ENCODE results near the gene PHF13.

The PHF13 gene

DNA sequence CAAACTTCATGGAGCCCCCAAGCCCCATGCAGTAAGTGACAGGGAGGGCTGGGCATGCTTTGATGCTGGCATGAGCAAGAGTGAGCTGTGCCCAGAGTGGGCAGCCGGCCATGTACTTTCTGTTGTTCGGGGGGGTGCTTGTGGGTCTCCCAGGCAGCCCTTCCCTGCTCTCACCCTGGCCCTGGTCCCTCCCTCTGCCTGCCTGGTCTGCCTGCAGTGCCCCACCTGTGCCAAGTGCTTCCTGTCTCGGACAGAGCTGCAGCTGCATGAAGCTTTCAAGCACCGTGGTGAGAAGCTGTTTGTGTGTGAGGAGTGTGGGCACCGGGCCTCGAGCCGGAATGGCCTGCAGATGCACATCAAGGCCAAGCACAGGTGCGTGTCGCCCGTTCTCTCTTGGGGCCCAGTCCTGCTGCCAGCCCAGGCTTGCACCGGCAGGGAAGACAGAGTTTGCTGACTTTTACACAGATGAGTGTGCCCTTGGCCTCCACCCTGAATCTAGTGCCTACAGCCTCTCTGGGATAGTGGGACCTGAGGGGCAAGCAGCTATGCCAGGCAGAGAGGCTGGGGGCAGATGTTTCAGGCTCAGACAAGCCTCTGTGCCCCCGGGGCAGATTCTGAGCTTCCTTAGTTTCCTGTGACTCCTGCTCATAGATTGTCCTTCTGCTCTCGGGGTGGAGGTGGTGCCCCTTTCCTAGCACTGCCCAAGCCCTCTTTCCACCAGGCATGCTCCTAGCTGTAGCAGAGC, 26.1 kb upstream of the PHF13 start:
- H3K36me3 ChIP-seq (ENCODE audit: control insufficient read depth, insufficient read depth, low read length): peaks cover 10% of the 10 kb centered on the region
- no CpG with 5 or more reads among the region's 13 CpGs for WGBS (ENCODE audit: insufficient coverage, insufficient read length)
- H3K27ac ChIP-seq (ENCODE audit: low read length): no peak overlapping the region
- H3K4me1 ChIP-seq (ENCODE audit: control insufficient read depth, insufficient read depth, low read length): no peaks in the 10 kb centered on the region
- H3K4me3 ChIP-seq (ENCODE audit: low read length): no peak overlapping the region
- no peaks in the 10 kb centered on the region for H3K9me3 ChIP-seq (ENCODE audit: control insufficient read depth, insufficient read depth, low read length)
- H3K27me3 ChIP-seq (ENCODE audit: control insufficient read depth, insufficient read depth, low read length): no peaks in the 10 kb centered on the region
- DNase-seq (ENCODE audit: low read depth, low spot score): no peak

DNA sequence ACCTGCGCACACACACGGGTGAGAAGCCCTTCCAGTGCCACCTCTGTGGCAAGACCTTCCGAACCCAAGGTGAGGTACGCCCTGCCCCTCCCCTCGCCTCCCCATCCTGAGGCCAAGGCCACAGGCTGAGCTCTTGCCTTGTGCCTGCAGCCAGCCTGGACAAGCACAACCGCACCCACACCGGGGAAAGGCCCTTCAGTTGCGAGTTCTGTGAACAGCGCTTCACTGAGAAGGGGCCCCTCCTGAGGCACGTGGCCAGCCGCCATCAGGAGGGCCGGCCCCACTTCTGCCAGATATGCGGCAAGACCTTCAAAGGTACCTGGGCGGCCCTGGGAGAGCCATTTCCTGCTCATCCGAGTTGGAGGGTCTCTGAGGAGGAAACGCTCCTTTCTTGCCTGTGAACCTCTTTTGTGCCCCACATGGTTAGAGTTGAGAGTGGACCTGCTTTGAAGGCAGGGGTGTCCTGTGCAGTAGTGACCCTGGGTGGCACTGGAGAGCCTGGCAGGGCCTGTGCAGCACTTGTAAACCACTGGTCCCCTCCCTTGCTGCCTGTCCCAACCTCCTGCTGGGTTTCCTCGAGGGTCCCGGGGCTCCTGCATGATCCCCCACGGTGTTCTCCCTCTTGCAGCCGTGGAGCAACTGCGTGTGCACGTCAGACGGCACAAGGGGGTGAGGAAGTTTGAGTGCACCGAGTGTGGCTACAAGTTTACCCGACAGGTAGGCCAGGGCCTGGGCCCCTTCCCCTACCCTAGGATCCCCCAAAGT, 25.2 kb upstream of the PHF13 start:
- no peaks in the 10 kb centered on the region for H3K27me3 ChIP-seq (ENCODE audit: control insufficient read depth, insufficient read depth, low read length)
- no CpG with 5 or more reads among the region's 25 CpGs for WGBS (ENCODE audit: insufficient coverage, insufficient read length)
- no peak for DNase-seq (ENCODE audit: low read depth, low spot score)
- no peak overlapping the region for H3K4me3 ChIP-seq (ENCODE audit: low read length)
- H3K27ac ChIP-seq (ENCODE audit: low read length): no peak overlapping the region
- peaks cover 15% of the 10 kb centered on the region for H3K36me3 ChIP-seq (ENCODE audit: control insufficient read depth, insufficient read depth, low read length)
- H3K4me1 ChIP-seq (ENCODE audit: control insufficient read depth, insufficient read depth, low read length): no peaks in the 10 kb centered on the region
- no peaks in the 10 kb centered on the region for H3K9me3 ChIP-seq (ENCODE audit: control insufficient read depth, insufficient read depth, low read length)

DNA sequence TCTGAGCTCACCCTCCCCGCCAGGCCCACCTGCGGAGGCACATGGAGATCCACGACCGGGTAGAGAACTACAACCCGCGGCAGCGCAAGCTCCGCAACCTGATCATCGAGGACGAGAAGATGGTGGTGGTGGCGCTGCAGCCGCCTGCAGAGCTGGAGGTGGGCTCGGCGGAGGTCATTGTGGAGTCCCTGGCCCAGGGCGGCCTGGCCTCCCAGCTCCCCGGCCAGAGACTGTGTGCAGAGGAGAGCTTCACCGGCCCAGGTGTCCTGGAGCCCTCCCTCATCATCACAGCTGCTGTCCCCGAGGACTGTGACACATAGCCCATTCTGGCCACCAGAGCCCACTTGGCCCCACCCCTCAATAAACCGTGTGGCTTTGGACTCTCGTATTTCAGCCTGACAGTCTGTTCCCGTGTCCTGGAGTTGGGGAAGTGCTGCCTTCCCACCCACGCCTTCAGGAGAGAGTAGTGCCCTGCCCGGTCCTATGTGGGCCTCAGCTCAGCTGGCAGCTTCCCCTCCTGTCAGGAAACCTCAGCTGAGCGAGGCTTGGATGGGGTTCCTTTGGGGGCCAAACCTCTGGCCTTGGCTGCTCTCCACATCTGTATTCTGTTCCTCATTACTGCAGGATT, 24.5 kb upstream of the PHF13 start:
- Histone ChIP-seq H3K27me3 (ENCODE audit: control insufficient read depth, insufficient read depth, low read length) (no peaks in the 10 kb centered on the region), H3K9me3 (ENCODE audit: control insufficient read depth, insufficient read depth, low read length) (no peaks in the 10 kb centered on the region), H3K4me1 (ENCODE audit: control insufficient read depth, insufficient read depth, low read length) (no peaks in the 10 kb centered on the region), H3K36me3 (ENCODE audit: control insufficient read depth, insufficient read depth, low read length) (peaks cover 16% of the 10 kb centered on the region), H3K27ac (ENCODE audit: low read length) (no peak overlapping the region), H3K4me3 (ENCODE audit: low read length) (no peak overlapping the region)
- DNase-seq (ENCODE audit: low read depth, low spot score): no peak
- WGBS (ENCODE audit: insufficient coverage, insufficient read length): no CpG with 5 or more reads among the region's 24 CpGs

DNA sequence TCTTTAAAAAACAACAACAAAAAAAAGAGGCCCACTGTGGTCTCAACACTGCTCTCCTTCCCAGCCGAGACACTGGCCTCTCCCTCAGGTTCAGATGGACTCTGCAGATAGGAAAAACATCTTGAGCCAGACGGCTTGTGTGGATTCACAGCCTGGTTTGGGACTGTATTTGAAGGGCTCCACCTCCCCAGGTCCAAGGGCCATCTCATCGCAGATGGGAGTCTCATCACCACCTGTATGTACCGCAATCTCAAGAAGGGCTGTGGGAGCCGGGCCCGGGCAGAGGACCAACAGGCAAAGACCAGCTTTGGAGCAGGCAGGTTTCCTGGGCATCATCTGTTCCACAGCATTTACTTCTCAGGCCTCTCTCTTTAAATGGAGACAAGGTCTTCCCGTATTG, 23.5 kb upstream of the PHF13 start:
- Histone ChIP-seq H3K27ac (ENCODE audit: low read length) (no peak overlapping the region), H3K36me3 (ENCODE audit: control insufficient read depth, insufficient read depth, low read length) (peaks cover 21% of the 10 kb centered on the region), H3K4me1 (ENCODE audit: control insufficient read depth, insufficient read depth, low read length) (no peaks in the 10 kb centered on the region), H3K9me3 (ENCODE audit: control insufficient read depth, insufficient read depth, low read length) (no peaks in the 10 kb centered on the region), H3K4me3 (ENCODE audit: low read length) (no peak overlapping the region), H3K27me3 (ENCODE audit: control insufficient read depth, insufficient read depth, low read length) (no peaks in the 10 kb centered on the region)
- no peak for DNase-seq (ENCODE audit: low read depth, low spot score)
- WGBS (ENCODE audit: insufficient coverage, insufficient read length): no CpG with 5 or more reads among the region's 7 CpGs

DNA sequence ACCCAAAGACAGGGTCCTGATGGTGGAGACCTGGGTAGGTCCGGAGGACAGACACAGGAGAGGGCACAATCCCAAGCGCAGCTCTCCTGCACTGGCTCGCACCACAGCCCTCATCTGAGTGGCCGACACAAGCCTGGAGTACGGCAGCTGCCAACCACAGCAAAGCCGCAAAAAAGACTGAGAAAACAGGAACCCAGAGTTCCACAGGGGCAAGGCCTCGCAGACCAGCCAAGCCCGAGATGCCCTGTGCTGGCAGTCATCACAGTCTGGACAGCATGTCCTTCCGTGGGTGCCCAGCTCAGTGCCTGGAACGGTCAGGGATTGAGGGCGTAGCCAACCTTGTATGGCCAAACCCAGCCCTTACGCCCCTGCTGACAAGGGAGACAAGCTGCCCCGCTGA, 22.3 kb upstream of the PHF13 start:
- H3K4me1 ChIP-seq (ENCODE audit: control insufficient read depth, insufficient read depth, low read length): no peaks in the 10 kb centered on the region
- H3K4me3 ChIP-seq (ENCODE audit: low read length): no peak overlapping the region
- DNase-seq (ENCODE audit: low read depth, low spot score): no peak
- no peak overlapping the region for H3K27ac ChIP-seq (ENCODE audit: low read length)
- WGBS (ENCODE audit: insufficient coverage, insufficient read length): no CpG with 5 or more reads among the region's 13 CpGs
- no peaks in the 10 kb centered on the region for H3K9me3 ChIP-seq (ENCODE audit: control insufficient read depth, insufficient read depth, low read length)
- H3K36me3 ChIP-seq (ENCODE audit: control insufficient read depth, insufficient read depth, low read length): peaks cover 26% of the 10 kb centered on the region
- no peaks in the 10 kb centered on the region for H3K27me3 ChIP-seq (ENCODE audit: control insufficient read depth, insufficient read depth, low read length)

DNA sequence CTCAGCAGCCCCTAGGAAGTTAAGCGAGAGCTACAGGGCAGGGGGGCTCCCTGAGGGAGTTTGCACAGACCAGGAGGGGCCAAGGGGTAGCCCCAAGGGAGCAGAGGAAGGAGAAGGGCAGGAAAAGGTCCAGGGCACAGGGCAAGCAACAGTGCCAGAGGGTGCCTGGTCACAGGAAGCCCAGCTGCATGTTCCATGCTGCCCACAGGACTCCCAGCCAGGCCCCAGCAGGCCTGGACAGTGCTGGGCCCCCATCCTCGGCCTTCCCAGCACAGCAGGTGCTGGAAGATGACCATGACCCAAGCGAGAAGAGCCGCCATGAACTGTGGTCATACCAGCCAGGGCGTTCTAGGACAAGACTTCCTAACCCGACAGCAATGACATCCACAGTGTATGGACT, 21.9 kb upstream of the PHF13 start:
- Histone ChIP-seq H3K4me3 (ENCODE audit: low read length) (no peak overlapping the region), H3K4me1 (ENCODE audit: control insufficient read depth, insufficient read depth, low read length) (no peaks in the 10 kb centered on the region), H3K27ac (ENCODE audit: low read length) (no peak overlapping the region), H3K36me3 (ENCODE audit: control insufficient read depth, insufficient read depth, low read length) (peaks cover 27% of the 10 kb centered on the region), H3K9me3 (ENCODE audit: control insufficient read depth, insufficient read depth, low read length) (no peaks in the 10 kb centered on the region), H3K27me3 (ENCODE audit: control insufficient read depth, insufficient read depth, low read length) (no peaks in the 10 kb centered on the region)
- DNase-seq (ENCODE audit: low read depth, low spot score): no peak
- WGBS (ENCODE audit: insufficient coverage, insufficient read length): no CpG with 5 or more reads among the region's 6 CpGs

DNA sequence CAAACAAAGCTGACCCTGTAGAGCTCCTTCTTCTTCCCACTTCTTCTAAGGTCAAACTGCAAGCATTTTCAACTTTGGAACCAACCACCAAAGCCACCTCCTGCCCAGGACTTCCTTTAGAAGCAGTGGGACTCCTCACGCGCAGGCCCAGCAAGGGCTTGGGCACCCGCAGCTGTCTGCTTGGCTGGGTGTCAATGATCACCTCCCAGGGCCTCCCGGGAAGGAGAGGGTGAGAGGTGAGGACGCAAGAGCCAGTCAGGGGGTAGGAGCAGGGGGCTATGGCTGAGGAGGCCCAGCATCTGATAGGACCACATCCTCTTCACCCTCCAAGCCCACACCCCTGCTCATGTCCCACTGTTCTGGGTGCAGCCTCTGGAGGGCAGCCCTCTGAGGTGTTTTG, 21.1 kb upstream of the PHF13 start:
- Histone ChIP-seq H3K27me3 (ENCODE audit: control insufficient read depth, insufficient read depth, low read length) (no peaks in the 10 kb centered on the region), H3K9me3 (ENCODE audit: control insufficient read depth, insufficient read depth, low read length) (no peaks in the 10 kb centered on the region), H3K4me3 (ENCODE audit: low read length) (no peak overlapping the region), H3K4me1 (ENCODE audit: control insufficient read depth, insufficient read depth, low read length) (no peaks in the 10 kb centered on the region), H3K36me3 (ENCODE audit: control insufficient read depth, insufficient read depth, low read length) (peaks cover 31% of the 10 kb centered on the region), H3K27ac (ENCODE audit: low read length) (no peak overlapping the region)
- no peak for DNase-seq (ENCODE audit: low read depth, low spot score)
- no CpG with 5 or more reads among the region's 5 CpGs for WGBS (ENCODE audit: insufficient coverage, insufficient read length)

DNA sequence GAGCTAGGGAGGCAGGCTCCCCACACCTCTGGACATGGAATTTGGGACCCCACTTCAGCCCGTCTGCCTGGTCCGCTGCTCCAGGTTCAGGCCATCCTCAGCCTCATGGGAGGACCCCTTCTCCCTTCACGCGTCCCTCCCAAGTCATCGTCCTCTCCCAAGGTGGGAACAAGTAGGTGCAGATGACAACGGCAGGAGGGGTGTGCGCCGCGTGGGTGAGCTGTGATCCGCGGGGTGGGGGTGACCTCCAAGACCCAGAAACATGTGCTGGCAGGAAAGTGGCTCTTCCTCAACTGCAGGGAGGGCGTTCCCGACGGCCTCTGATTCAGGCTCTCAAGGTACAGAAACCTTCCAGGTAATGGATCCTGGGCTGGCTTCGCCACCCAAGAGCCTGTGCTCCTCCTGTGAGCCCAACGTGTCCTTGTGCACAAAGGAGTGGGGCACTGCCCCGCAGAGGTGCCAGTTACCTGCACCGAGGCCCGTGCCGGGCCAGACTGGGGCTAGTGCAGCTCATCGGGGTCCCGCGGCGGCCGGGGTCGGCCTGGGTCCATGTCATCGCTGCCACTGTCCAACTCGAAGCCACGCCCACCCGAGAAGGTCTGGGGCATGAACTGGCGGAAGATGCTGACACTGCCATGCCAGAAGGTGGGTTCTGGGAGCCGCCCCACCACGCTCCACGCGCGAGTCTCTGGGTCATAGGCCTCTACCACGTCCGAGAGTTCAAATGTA, 20.5 kb upstream of the PHF13 start:
- DNase-seq (ENCODE audit: low read depth, low spot score): no peak
- Histone ChIP-seq H3K9me3 (ENCODE audit: control insufficient read depth, insufficient read depth, low read length) (no peaks in the 10 kb centered on the region), H3K27ac (ENCODE audit: low read length) (no peak overlapping the region), H3K4me3 (ENCODE audit: low read length) (no peak overlapping the region), H3K4me1 (ENCODE audit: control insufficient read depth, insufficient read depth, low read length) (no peaks in the 10 kb centered on the region), H3K27me3 (ENCODE audit: control insufficient read depth, insufficient read depth, low read length) (no peaks in the 10 kb centered on the region), H3K36me3 (ENCODE audit: control insufficient read depth, insufficient read depth, low read length) (peaks cover 35% of the 10 kb centered on the region)
- no CpG with 5 or more reads among the region's 38 CpGs for WGBS (ENCODE audit: insufficient coverage, insufficient read length)

DNA sequence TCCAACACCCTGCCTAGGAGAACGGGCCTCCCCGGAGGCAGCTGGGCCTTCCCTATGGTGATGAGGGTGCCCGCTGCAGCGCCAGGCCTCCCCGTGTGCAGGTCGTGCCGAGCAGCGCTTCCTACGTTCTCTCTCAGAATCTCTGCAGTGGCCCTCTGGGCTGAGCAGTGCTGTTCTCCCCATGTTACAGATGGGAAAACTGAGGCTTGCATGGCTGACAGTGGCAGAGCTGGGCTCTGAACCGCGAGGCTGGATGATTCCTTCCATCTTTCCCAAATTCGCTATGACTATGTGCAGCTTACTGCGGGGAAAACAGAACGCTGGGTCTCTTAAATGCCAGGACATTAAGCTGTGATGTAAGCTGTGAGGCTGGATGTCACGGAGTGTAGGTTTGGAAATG, 19.7 kb upstream of the PHF13 start:
- no peaks in the 10 kb centered on the region for H3K9me3 ChIP-seq (ENCODE audit: control insufficient read depth, insufficient read depth, low read length)
- H3K27ac ChIP-seq (ENCODE audit: low read length): no peak overlapping the region
- no peak for DNase-seq (ENCODE audit: low read depth, low spot score)
- no peak overlapping the region for H3K4me3 ChIP-seq (ENCODE audit: low read length)
- peaks cover 31% of the 10 kb centered on the region for H3K36me3 ChIP-seq (ENCODE audit: control insufficient read depth, insufficient read depth, low read length)
- no CpG with 5 or more reads among the region's 15 CpGs for WGBS (ENCODE audit: insufficient coverage, insufficient read length)
- no peaks in the 10 kb centered on the region for H3K4me1 ChIP-seq (ENCODE audit: control insufficient read depth, insufficient read depth, low read length)
- H3K27me3 ChIP-seq (ENCODE audit: control insufficient read depth, insufficient read depth, low read length): no peaks in the 10 kb centered on the region

DNA sequence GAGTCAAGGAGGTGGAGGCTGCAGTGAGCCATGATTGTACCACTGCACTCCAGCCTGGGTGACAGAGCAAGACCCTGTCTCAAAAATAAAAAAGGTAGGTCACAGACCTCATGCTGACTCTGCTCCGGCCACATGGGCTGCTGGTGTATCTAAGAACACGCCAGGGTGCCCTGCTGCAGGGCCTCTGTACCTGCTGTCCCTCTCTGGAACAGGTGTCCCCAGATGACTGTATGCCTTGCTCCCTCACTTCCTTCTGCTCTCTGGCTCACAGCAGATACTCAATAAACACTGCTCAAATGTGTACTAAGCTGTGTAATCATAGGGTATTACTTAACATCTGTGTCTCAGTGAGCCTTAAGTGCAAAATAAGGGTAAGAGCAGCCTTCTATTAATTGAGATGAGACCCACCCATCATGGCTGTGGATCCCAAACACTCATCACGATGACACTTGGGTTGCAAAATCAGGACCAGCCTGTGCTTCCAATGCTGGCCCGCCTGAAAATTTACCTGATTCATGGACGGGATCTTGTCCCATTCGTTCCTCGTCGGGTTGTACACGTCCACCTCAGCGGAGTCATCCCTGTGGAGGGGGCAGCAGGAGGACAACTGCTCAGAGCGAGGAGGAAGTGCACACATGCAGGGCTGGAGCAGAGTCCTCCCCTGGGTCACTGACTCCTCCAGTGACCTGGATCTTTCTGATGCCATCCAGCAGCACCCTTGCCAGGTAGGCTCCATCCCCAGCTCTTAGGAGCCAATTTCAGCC, 18.4 kb upstream of the PHF13 start:
- Histone ChIP-seq H3K4me1 (ENCODE audit: control insufficient read depth, insufficient read depth, low read length) (no peaks in the 10 kb centered on the region), H3K36me3 (ENCODE audit: control insufficient read depth, insufficient read depth, low read length) (peaks cover 36% of the 10 kb centered on the region), H3K27me3 (ENCODE audit: control insufficient read depth, insufficient read depth, low read length) (no peaks in the 10 kb centered on the region), H3K9me3 (ENCODE audit: control insufficient read depth, insufficient read depth, low read length) (no peaks in the 10 kb centered on the region), H3K4me3 (ENCODE audit: low read length) (no peak overlapping the region), H3K27ac (ENCODE audit: low read length) (no peak overlapping the region)
- no peak for DNase-seq (ENCODE audit: low read depth, low spot score)
- no CpG with 5 or more reads among the region's 11 CpGs for whole genome bisulfite sequencing (ENCODE audit: insufficient coverage, insufficient read length)

Measured in iPS DF 6.9 (cell line).